Stimulated activated CD8-positive, alpha-beta memory T cell treated with anti-CD3 and anti-CD28 coated beads, Interleukin-12 subunit alpha, Interleukin-12 subunit beta, amount 100 ng/mL, for 1 hour (primary cell): ENCODE data around the gene TBC1D9.

Experiments used
- DNase-seq: peaks from one replicate; pipeline ENCODE4 v3.0.0-alpha.2; 2020; ENCODE audit warnings: low read depth

The TBC1D9 gene

GRCh38 chr4:140691369-140691768 is 64.8 kb downstream of the TBC1D9 start:
- no peak for DNase-seq

DNA sequence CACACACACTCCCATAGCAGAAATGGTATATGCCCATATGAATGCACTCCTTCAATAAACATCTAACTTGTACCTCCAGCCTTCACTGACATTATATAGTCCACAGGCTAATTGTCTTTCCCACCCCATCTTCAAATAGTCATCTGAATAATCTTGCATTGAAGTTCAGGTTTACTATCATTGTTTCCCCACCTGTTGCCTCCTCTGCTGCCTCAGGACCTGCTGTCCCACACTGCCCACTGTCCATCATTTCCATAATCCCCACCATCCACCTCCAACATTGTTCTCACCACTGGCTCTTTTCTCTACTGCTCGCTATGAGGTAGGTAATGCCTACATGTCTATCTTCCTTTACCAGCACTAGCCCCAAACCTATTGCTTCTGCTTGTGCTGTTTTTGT is 66.1 kb downstream of the TBC1D9 start:
- no peak for DNase-seq

- no peak for DNase-seq
Measured at GRCh38 chr4:140689623-140690022, 66.6 kb downstream of the TBC1D9 start.

GRCh38 chr4:140688711-140689598 is 67.2 kb downstream of the TBC1D9 start:
- DNase-seq = no peak

DNA sequence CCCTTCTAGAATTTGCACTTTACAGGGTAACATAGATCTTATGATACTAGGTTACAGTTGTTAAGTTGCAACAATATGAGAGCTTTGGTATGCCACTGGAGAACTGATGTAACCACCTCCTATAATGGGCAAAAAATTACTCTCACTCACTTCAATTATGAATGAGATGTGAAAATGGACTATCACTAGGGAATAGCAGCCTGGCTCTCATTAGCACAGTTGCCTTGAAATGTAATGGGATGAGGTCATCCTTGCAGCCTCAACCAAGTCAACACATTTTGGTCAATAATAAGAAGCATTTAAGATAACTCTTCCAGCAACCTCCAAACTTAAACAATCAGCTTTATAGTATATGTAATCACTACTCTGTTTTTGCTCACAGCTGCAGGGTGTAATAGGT is 69.4 kb downstream of the TBC1D9 start:
- no peak for DNase-seq

- no peak for DNase-seq
Measured at GRCh38 chr4:140684314-140684713, 71.9 kb downstream of the TBC1D9 start.

DNA sequence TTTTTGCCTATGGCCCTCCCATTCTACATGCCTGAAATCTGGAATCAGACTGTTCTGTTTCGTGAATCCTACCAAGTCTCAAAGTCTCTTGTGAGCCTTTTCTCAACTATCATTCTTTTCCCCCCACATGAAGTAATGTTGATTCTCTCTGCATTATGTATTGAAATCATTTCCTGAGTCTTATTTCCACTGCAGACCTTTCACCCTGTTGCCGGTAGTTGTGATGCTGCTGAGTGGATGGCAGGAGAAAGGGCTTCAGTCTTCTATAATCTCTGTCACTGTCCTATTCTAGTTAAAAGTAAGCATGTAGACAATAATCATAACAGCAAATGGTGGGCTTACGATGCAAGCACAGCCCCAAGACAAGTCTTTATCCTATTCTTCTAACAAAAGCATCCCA is 75.0 kb downstream of the TBC1D9 start:
- no peak for DNase-seq

DNA sequence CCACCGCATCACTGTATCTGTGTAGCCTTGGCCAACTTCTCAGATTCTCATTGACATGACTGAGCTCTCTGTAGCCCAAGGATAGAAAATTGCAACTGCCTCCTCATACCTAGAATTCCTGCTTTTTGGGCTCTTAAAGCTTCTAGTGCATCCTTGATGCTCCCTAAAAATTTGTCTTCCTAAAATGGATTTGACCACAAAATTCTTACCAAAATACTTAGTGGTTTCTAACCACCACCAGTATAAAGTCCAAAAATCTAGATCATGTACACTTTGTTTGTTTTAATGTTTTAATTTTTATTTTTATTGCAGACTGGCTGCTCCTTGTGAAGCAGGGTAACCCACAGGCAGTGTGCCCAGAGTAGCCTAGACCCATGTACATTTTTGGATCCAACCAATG is 75.5 kb downstream of the TBC1D9 start:
- DNase-seq = no peak

GRCh38 chr4:140679576-140679975 is 76.6 kb downstream of the TBC1D9 start:
- DNase-seq = no peak

GRCh38 chr4:140675599-140676231 is 80.5 kb downstream of the TBC1D9 start:
- no peak for DNase-seq

GRCh38 chr4:140673729-140674128 is 82.5 kb downstream of the TBC1D9 start:
- no peak for DNase-seq

DNA sequence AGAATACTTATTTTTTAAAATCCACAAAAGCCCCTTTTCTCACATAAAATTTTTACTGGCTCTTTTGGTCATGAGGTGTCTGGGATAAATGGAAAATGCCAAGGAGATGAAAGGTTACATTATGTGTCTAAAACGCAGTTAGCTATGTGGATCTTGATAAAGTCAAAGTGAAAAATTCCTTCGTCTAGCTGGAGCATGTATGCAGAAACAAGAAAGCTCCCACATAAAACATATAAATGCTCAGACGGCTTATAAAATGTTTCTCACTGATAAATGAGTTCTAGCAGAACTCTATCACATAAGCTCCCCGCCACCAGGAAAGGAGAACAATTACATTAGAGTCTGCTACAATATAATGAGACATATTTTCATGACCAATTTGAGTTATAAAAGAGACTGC is 83.8 kb downstream of the TBC1D9 start:
- DNase-seq = no peak

- DNase-seq = no peak
Measured at GRCh38 chr4:140668111-140668510, 88.1 kb downstream of the TBC1D9 start.

- DNase-seq = no peak
Measured at GRCh38 chr4:140666889-140667614, 89.1 kb downstream of the TBC1D9 start.

DNA sequence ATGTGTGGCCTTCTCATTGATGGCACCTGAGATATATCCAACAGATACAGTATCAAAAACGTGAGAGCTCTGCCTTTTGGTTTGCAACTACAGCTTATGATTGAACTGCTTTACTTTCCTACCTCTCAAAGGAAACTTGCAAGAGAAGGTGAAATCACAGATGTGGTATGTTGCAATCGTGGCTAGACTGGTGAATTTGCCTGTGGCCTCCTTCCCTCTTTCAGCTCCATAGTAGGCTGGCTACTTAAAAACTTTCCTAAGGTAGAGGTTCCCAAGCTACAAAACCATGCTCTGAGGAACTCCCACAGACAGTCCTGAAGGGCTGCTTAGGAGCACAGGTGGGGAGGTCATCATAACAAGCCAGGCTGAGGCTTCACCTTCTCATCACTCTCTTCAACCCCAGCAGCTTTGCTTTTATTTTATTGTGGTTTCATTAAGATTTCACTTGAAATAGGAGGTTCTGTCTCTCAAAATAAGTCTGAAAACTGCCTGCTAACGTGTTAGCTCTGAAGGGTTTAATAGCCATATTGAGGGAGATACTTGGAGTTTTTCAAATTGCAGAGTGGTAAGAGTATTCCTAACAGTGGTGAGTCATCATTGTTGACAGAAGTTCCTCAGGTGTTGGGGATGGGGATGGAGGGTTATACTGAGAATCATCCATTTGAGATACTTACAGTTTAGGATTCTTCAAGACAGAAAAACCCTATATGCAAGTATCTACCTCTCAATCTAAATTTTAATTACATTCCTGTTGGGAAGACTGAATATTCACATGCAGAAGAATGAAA is 93.9 kb downstream of the TBC1D9 start:
- no peak for DNase-seq

DNA sequence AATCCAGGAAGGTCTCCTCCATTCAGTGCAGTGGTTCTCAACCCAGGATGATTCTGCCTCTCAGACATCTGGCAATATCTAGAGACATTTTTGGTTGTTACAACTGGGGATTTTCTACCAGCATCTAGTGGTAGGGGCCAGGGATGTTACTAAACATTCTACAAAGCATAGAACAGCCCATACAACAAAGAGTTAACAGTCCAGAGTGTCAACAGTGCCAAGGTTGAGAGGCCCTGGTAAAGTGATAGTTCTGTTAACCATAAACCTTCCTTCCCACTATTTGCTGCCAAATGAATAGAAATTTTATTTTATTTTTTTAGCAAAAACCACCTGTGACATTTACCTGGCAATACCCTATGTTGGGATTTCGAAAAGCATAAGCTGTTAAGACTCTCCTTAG is 94.6 kb downstream of the TBC1D9 start:
- DNase-seq = no peak

DNA sequence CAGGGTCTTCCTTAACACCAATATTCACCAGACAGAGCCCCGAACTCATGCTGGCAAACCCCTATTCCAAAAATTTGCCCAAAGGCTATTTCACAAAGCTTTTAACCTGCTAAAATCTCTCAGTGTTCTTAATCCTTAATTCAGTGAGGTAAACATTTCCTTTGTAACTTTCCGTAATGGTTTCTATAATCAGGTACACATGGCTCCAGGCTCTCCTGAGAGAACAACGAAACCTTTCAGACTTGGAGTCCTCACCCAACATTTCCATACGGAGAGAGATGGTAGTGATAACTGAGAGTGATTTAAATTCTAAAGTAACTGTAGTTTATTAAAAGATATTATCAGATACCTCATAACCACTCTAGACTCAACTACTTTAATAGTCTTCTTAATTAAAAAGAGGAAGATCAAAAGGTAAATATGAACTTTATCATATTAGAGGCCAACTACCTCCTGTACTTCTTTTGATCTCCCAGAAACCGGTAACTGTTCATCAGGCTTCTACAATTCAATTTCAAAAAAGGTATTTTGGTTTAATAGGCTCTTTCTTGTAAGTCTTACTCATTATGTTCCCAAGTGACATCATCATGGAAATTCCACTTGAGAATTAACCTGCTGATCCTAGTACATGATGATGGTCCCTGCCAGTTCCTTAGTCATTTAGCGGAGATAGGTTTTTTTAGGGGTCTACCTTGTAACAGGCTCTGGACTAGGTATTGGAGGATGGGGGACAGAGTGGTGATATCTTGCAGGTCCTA is 96.1 kb downstream of the TBC1D9 start:
- DNase-seq = no peak

- DNase-seq = no peak
Measured at GRCh38 chr4:140654495-140654814, 101.7 kb downstream of the TBC1D9 start.

DNA sequence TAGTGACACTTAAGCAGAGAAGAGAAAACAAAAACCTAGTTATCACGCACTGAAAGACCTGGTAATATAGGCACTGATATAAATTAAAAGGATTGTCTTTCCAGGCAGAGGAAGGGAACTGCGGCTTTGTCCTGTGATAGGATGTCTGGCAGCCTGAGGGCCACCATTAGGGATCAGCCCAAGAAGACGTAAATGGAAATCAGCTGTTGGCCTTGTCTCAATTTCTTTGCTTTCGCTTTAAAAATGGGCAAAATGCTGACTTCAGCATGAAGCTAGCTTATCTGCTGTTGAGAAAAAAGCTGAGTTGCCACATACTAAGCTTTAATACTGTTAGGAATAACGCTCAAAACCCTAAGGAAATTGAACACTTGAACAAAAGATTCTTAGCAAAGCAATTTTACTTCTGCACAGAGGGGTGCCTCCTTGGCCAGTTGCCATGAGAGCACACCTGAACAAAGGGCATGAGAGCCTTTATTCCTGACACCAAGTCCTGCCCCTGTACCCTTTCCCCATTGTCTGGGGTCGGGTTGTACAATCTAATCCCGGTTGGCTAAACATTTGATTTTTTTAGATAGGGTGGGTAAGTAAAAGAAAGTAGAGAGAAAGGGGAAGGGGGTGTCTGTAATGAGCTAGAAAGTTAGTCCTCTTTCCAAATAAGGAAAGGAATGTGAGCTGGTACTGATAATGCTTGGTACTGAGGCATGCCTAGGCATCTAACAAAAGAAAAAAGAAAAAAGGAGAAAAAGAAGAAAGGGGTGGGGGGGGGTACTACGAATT is 102.3 kb downstream of the TBC1D9 start:
- DNase-seq = no peak

DNA sequence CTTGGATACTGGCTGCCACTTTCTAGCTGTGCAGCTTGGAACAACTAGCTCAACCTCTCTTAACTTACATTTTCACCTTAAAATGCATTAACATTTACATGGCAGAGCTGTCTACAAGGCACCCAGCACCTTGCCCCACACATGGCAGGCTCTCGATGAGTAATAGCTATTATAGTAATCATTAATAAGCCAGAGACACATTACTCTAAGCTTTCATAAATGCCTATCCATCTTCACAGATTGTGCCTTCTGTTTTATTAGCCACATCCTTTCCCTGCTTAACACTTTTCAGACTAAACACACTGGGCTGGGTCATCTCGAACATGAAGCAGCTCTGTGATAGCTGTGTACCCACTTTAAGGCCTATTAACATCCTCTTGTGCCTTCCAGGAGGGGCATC is 103.6 kb downstream of the TBC1D9 start:
- no peak for DNase-seq
